Gastroesophageal sphincter (tissue), 4 donors: Measurements from ENCODE around the gene ENOSF1. TPM values are rescaled to one million over a fixed set of nuclear protein-coding genes. Genes with fewer than 3 reads are reported as not detected.

Experiments used
- ATAC-seq: fragments of 150-250 bp; one replicate; pipeline ENCODE4 v1.9.1; 2016; ENCODE audit warnings: mild to moderate bottlenecking, moderate library complexity
- H3K27ac ChIP-seq, 4 donors: fragments of 200-600 bp; sonication (generic) in 3 of 4; 1 replicate in 3 of 4; 2 replicates in 1 of 4; pipeline ENCODE4 v1.5.1; 2016 to 2019
- H3K27me3 ChIP-seq: fragments of 200-600 bp; sonication (generic); one replicate; pipeline ENCODE4 v1.5.1; 2019
- H3K36me3 ChIP-seq, 2 donors: fragments of 200-600 bp; sonication (generic); one replicate each; pipeline ENCODE4 v1.5.1; 2019; ENCODE audit warnings: control low read depth in 1 of 2
- H3K4me1 ChIP-seq, 3 donors: fragments of 200-600 bp; sonication (generic); 1 replicate in 2 of 3; 2 replicates in 1 of 3; pipeline ENCODE4 v1.5.1; 2016 to 2019; ENCODE audit warnings: control low read depth in 2 of 3
- H3K4me3 ChIP-seq, 2 donors: fragments of 200-600 bp; sonication (generic); one replicate each; pipeline ENCODE4 v1.5.1; 2019; ENCODE audit warnings: mild to moderate bottlenecking in 1 of 2, moderate library complexity in 1 of 2
- H3K9me3 ChIP-seq, 3 donors: fragments of 200-600 bp; sonication (generic); one replicate each; pipeline ENCODE4 v1.5.1; 2017 to 2019; ENCODE audit warnings: control low read depth in 2 of 3
- EP300 ChIP-seq: sonication (generic); formaldehyde crosslinking; IDR thresholded peaks from one replicate; pipeline ENCODE4 v1.6.1; 2017; ENCODE audit warnings: antibody characterized with exemption, mild to moderate bottlenecking
- POLR2A ChIP-seq, 2 donors: fragments of 450-650 bp; IDR thresholded peaks; one replicate each; pipeline ENCODE4 v1.6.1; 2017; ENCODE audit warnings: antibody characterized with exemption in 2 of 2, mild to moderate bottlenecking in 2 of 2, moderate library complexity in 1 of 2
- POLR2AphosphoS5 ChIP-seq: sonication (generic); formaldehyde crosslinking; IDR thresholded peaks from one replicate; pipeline ENCODE4 v1.6.1; 2017; ENCODE audit warnings: antibody characterized with exemption
- WGBS, 2 donors: methylation state at CpG; one replicate each; pipeline ENCODE4 v1.1.5; 2018; ENCODE audit warnings: low coverage in 1 of 2; 5-methylcytosine and 5-hydroxymethylcytosine counted together
- total RNA-seq, 4 donors: library from RNA; depleted of rRNA; stranded (reverse); fragments of >200 nt; gene quantifications; one replicate each; pipeline ENCODE4 v1.1.0, GENCODE V29; 2016
- TF ChIP-seq, protein P1 (sequence below), 4 experiments: fragments of 200-600 bp in 2 of 4; fragments of 450-650 bp in 2 of 4; sonication (generic) in 1 of 4; IDR thresholded peaks; one replicate each; pipeline ENCODE4 v1.5.1; 2017 to 2019; ENCODE audit warnings: antibody characterized with exemption in 4 of 4, mild to moderate bottlenecking in 2 of 4, moderate library complexity in 2 of 4

ENOSF1 gene
- total RNA-seq, 4 donors from 2014 or later = 16.2 to 80.2 (median 37.1) TPM

DNA sequence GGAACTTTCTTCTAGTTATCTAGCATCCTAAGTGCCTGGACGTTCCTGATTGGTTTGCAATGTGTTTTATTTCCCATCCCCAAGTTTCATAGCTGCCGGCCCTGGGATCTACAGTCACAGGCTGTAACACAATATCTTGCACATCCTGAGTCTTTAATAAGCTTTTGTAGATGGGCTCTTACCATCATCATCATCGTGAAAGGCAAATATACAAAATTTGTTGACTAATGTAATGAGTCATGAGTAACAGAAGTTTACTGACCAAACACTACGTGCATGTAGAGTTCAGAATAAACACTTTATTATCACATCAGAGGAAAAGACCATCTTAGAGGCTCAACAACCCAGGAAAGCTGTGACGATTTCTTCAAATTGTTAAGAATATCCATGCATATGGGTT lies 63.1 kb downstream of the ENOSF1 start:
- no peaks in the 10 kb centered on the region for H3K36me3 ChIP-seq
- no peak overlapping the region for H3K27ac ChIP-seq
- TF ChIP-seq POLR2A (IDR thresholded peaks at IDR 0.05) (no peak), EP300 (no peak), POLR2AphosphoS5 (no peak)
- TF ChIP-seq, protein P1, sequence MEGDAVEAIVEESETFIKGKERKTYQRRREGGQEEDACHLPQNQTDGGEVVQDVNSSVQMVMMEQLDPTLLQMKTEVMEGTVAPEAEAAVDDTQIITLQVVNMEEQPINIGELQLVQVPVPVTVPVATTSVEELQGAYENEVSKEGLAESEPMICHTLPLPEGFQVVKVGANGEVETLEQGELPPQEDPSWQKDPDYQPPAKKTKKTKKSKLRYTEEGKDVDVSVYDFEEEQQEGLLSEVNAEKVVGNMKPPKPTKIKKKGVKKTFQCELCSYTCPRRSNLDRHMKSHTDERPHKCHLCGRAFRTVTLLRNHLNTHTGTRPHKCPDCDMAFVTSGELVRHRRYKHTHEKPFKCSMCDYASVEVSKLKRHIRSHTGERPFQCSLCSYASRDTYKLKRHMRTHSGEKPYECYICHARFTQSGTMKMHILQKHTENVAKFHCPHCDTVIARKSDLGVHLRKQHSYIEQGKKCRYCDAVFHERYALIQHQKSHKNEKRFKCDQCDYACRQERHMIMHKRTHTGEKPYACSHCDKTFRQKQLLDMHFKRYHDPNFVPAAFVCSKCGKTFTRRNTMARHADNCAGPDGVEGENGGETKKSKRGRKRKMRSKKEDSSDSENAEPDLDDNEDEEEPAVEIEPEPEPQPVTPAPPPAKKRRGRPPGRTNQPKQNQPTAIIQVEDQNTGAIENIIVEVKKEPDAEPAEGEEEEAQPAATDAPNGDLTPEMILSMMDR (IDR thresholded peaks at IDR 0.05) = no peak
- H3K4me1 ChIP-seq = no peaks in the 10 kb centered on the region
- ATAC-seq = no peak
- H3K9me3 ChIP-seq = no peaks in the 10 kb centered on the region
- no peak overlapping the region for H3K4me3 ChIP-seq
- WGBS, 2 donors = 82 to 90% methylated on average over 3 to 5 of the region's 5 CpGs
- no peaks in the 10 kb centered on the region for H3K27me3 ChIP-seq

DNA sequence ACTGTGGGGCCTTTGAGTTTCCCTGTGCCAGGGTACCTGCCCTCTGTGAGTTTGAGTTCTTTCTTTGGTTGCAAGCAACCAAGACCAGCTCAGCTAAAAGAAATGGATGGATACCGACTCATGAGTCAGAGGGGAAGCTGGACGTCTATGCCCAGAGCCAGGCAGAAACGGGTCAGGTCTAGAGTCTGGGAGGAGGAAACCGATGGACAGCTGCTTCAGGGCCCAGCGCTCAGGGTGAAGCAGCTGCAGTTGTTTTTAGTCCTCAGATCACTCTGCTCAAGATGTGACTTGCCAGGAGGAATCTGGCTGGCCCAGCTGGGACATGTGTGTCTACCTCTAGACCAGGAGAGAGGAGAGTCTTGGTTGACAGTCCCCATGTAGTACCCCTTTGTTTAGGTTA lies 65.1 kb downstream of the ENOSF1 start:
- no peaks in the 10 kb centered on the region for H3K27me3 ChIP-seq
- H3K4me1 ChIP-seq = no peaks in the 10 kb centered on the region
- no peaks in the 10 kb centered on the region for H3K9me3 ChIP-seq
- no peak for TF ChIP-seq POLR2A (IDR thresholded peaks at IDR 0.05)
- TF ChIP-seq EP300 = no peak
- TF ChIP-seq, protein P1 (IDR thresholded peaks at IDR 0.05) = no peak
- no peak for TF ChIP-seq POLR2AphosphoS5
- no peak overlapping the region for H3K27ac ChIP-seq
- 90% methylated on average over 2 of the region's 5 CpGs; no CpG with 5 or more reads in 1 of the 2 donors for WGBS, 2 donors
- no peak overlapping the region for H3K4me3 ChIP-seq
- H3K36me3 ChIP-seq = peaks cover 0 to 3% of the 10 kb centered on the region in 2 donors
- no peak for ATAC-seq

GRCh38 chr18:644395-645004 lies 67.9 kb downstream of the ENOSF1 start:
- Histone ChIP-seq H3K4me3 (no peak overlapping the region), H3K27me3 (no peaks in the 10 kb centered on the region), H3K4me1 (no peaks in the 10 kb centered on the region), H3K27ac (no peak overlapping the region), H3K36me3 (peaks cover 0 to 3% of the 10 kb centered on the region in 2 donors), H3K9me3 (no peaks in the 10 kb centered on the region)
- no peak for ATAC-seq
- WGBS, 2 donors = 44 to 54% methylated on average over 2 of the region's 2 CpGs
- TF ChIP-seq, protein P1 (IDR thresholded peaks at IDR 0.05) = no peak
- no peak for TF ChIP-seq POLR2A (IDR thresholded peaks at IDR 0.05)
- TF ChIP-seq EP300 = no peak
- TF ChIP-seq POLR2AphosphoS5 = no peak

DNA sequence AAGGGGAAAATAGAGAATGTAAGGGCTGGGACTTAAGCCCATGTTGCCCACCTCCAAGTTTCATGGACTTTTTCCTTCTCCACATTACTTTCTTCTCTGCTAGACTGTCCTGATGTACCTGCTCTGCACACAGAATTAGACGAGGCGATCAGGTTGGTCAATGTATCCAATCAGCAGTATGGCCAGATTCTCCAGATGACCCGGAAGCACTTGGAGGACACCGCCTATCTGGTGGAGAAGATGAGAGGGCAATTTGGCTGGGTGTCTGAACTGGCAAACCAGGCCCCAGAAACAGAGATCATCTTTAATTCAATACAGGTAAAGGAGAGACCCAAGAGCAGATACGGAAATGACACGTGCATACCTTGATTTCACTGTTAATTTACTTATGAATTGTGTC lies 71.2 kb downstream of the ENOSF1 start:
- Histone ChIP-seq H3K4me1 (no peaks in the 10 kb centered on the region), H3K27ac (no peak overlapping the region), H3K27me3 (no peaks in the 10 kb centered on the region), H3K4me3 (no peak overlapping the region), H3K36me3 (peaks cover 0 to 3% of the 10 kb centered on the region in 2 donors), H3K9me3 (no peaks in the 10 kb centered on the region)
- TF ChIP-seq POLR2AphosphoS5 (no peak), EP300 (no peak), POLR2A (IDR thresholded peaks at IDR 0.05) (no peak)
- TF ChIP-seq, protein P1 (IDR thresholded peaks at IDR 0.05) = no peak
- no peak for ATAC-seq
- 92 to 94% methylated on average over 4 to 6 of the region's 6 CpGs for WGBS, 2 donors

GRCh38 chr18:635171-635570 lies 77.3 kb downstream of the ENOSF1 start:
- no peak for ATAC-seq
- Histone ChIP-seq H3K4me3 (no peak overlapping the region), H3K27me3 (no peaks in the 10 kb centered on the region), H3K4me1 (no peaks in the 10 kb centered on the region), H3K36me3 (no peaks in the 10 kb centered on the region), H3K9me3 (no peaks in the 10 kb centered on the region), H3K27ac (no peak overlapping the region)
- 50 to 68% methylated on average over 1 to 6 of the region's 8 CpGs for WGBS, 2 donors
- TF ChIP-seq, protein P1 (IDR thresholded peaks at IDR 0.05) = no peak
- TF ChIP-seq POLR2A (IDR thresholded peaks at IDR 0.05) (no peak), EP300 (no peak), POLR2AphosphoS5 (no peak)
